ENCODE results near the gene CAPN12. TPM values are rescaled to one million over a fixed set of nuclear protein-coding genes. Genes with fewer than 3 reads are reported as not detected.

The CAPN12 gene
- total RNA-seq, 1 experiment from 2014 or later: not detected

GRCh38 chr19:38719761-38720558, 24.3 kb downstream of the CAPN12 start:
- TF ChIP-seq CTCF (IDR thresholded peaks at IDR 0.05; ENCODE audit: unreplicated experiment): no peak
- POLR2A ChIA-PET: interaction anchor here (0.6 to 2.3 kb wide), 5 partner anchors 9 to 211 kb away, joined by 4 to 10 read pairs (median 4); partner anchors contain the start of genes MRPS12 and SARS2
- H3K4me3 Mint-ChIP-seq (ENCODE audit: unreplicated experiment): no peak overlapping the region
- peaks cover 13% of the 10 kb centered on the region for H3K4me1 Mint-ChIP-seq (ENCODE audit: insufficient read depth, unreplicated experiment)
- H3K27me3 Mint-ChIP-seq (ENCODE audit: insufficient read depth, unreplicated experiment): no peaks in the 10 kb centered on the region
- H3K27ac Mint-ChIP-seq (ENCODE audit: low read depth, unreplicated experiment): peak overlapping the region; percentile 75
- intact Hi-C loops (cut with micrococcal nuclease): loop anchor here (2.0 to 10.0 kb wide), 2 partner anchors 71 to 165 kb away; no protein-coding TSS in a partner anchor
- H3K9me3 Mint-ChIP-seq (ENCODE audit: unreplicated experiment): no peaks in the 10 kb centered on the region
- DNase-seq (ENCODE audit: unreplicated experiment): no peak
- CTCF ChIA-PET: interaction anchor here (0.5 to 1.5 kb wide), 6 partner anchors 9 to 261 kb away, joined by 3 to 9 read pairs (median 3); no protein-coding TSS in a partner anchor
- no TSS peak for BruUV-seq (replicated peaks)
- peaks cover 91% of the 10 kb centered on the region for H3K36me3 Mint-ChIP-seq (ENCODE audit: insufficient read depth, unreplicated experiment)

- H3K27ac Mint-ChIP-seq (ENCODE audit: low read depth, unreplicated experiment): peak overlapping the region; percentile 75
- H3K9me3 Mint-ChIP-seq (ENCODE audit: unreplicated experiment): no peaks in the 10 kb centered on the region
- peak; percentile 31 for TF ChIP-seq CTCF (IDR thresholded peaks at IDR 0.05; ENCODE audit: unreplicated experiment)
- intact Hi-C loops (cut with micrococcal nuclease): loop anchor here (2.0 to 10.0 kb wide), 2 partner anchors 70 to 164 kb away; no protein-coding TSS in a partner anchor
- H3K4me3 Mint-ChIP-seq (ENCODE audit: unreplicated experiment): peak overlapping the region; percentile 43
- DNase-seq (ENCODE audit: unreplicated experiment): no peak
- peaks cover 13% of the 10 kb centered on the region for H3K4me1 Mint-ChIP-seq (ENCODE audit: insufficient read depth, unreplicated experiment)
- H3K27me3 Mint-ChIP-seq (ENCODE audit: insufficient read depth, unreplicated experiment): no peaks in the 10 kb centered on the region
- no TSS peak for BruUV-seq (replicated peaks)
- H3K36me3 Mint-ChIP-seq (ENCODE audit: insufficient read depth, unreplicated experiment): peaks cover 92% of the 10 kb centered on the region
- POLR2A ChIA-PET: interaction anchor here (0.6 to 2.3 kb wide), 8 partner anchors 8 to 787 kb away, joined by 3 to 10 read pairs (median 4); partner anchors contain the start of genes MRPS12 and SARS2
- CTCF ChIA-PET: interaction anchor here (0.6 to 1.5 kb wide), 4 partner anchors 8 to 1165 kb away, joined by 3 to 9 read pairs (median 3); no protein-coding TSS in a partner anchor
Measured at GRCh38 chr19:38718747-38719543, 25.3 kb downstream of the CAPN12 start.

GRCh38 chr19:38717855-38718254, 26.4 kb downstream of the CAPN12 start:
- H3K9me3 Mint-ChIP-seq (ENCODE audit: unreplicated experiment): no peaks in the 10 kb centered on the region
- ChIA-PET CTCF (no interaction called here), POLR2A (interaction anchor here (1.3 kb wide), 1 partner anchor 11 kb away, joined by 8 read pairs; no protein-coding TSS in a partner anchor)
- H3K4me1 Mint-ChIP-seq (ENCODE audit: insufficient read depth, unreplicated experiment): peaks cover 13% of the 10 kb centered on the region
- BruUV-seq (replicated peaks): no TSS peak
- intact Hi-C loops (cut with micrococcal nuclease): loop anchor here (2.0 to 10.0 kb wide), 2 partner anchors 69 to 163 kb away; no protein-coding TSS in a partner anchor
- DNase-seq (ENCODE audit: unreplicated experiment): no peak
- no peak overlapping the region for H3K27ac Mint-ChIP-seq (ENCODE audit: low read depth, unreplicated experiment)
- no peaks in the 10 kb centered on the region for H3K27me3 Mint-ChIP-seq (ENCODE audit: insufficient read depth, unreplicated experiment)
- H3K4me3 Mint-ChIP-seq (ENCODE audit: unreplicated experiment): no peak overlapping the region
- peaks cover 92% of the 10 kb centered on the region for H3K36me3 Mint-ChIP-seq (ENCODE audit: insufficient read depth, unreplicated experiment)
- TF ChIP-seq CTCF (IDR thresholded peaks at IDR 0.05; ENCODE audit: unreplicated experiment): no peak
